Loucy (cell line): ENCODE data around the gene MSH2.
"Not testable (repeated sequence)": the region's sequence is repeated elsewhere in the genome, so short reads cannot be mapped to it uniquely, and the experiment has no call there.

Experiments used
- H2AFZ ChIP-seq: fragments of 200-600 bp; sonication (generic); 2 replicates; pipeline ENCODE4 v1.6.0; 2016; ENCODE audit warnings: antibody characterized with exemption, mild to moderate bottlenecking, low read length, moderate library complexity
- H3F3A ChIP-seq: fragments of 200-600 bp; 2 replicates; pipeline ENCODE4 v1.6.0; 2016; ENCODE audit warnings: antibody characterized with exemption, low read depth, mild to moderate bottlenecking
- H3K27me3 ChIP-seq: fragments of 200-600 bp; sonication (generic); 2 replicates; pipeline ENCODE4 v1.6.1; 2014; ENCODE audit warnings: low read length, mild to moderate bottlenecking; ENCODE audit not compliant: insufficient read depth, poor library complexity, severe bottlenecking
- H3K36me3 ChIP-seq: fragments of 200-600 bp; sonication (generic); 2 replicates; pipeline ENCODE4 v1.6.1; 2016; ENCODE audit warnings: low read length; ENCODE audit not compliant: insufficient read depth
- H3K4me1 ChIP-seq: fragments of 200-600 bp; sonication (generic); 2 replicates; pipeline ENCODE4 v1.5.1; 2014; ENCODE audit warnings: low read length, mild to moderate bottlenecking; ENCODE audit not compliant: insufficient read depth, poor library complexity, severe bottlenecking
- H3K4me2 ChIP-seq: fragments of 200-600 bp; sonication (generic); 2 replicates; pipeline ENCODE4 v1.6.0; 2014; ENCODE audit warnings: antibody characterized with exemption, low read length, low read depth, mild to moderate bottlenecking; ENCODE audit not compliant: poor library complexity, severe bottlenecking
- H3K4me3 ChIP-seq: fragments of 200-600 bp; sonication (generic); 2 replicates; pipeline ENCODE4 v1.5.1; 2014; ENCODE audit warnings: low read length, mild to moderate bottlenecking, mixed read lengths; ENCODE audit not compliant: poor library complexity, severe bottlenecking
- H3K79me2 ChIP-seq: fragments of 200-600 bp; sonication (generic); 2 replicates; pipeline ENCODE4 v1.6.1; 2014; ENCODE audit warnings: low read length; ENCODE audit not compliant: insufficient read depth
- H3K9ac ChIP-seq: fragments of 200-600 bp; sonication (generic); 2 replicates; pipeline ENCODE4 v1.6.0; 2014; ENCODE audit warnings: mild to moderate bottlenecking, low read depth, low read length, moderate library complexity; ENCODE audit not compliant: poor library complexity, severe bottlenecking
- H3K9me2 ChIP-seq: fragments of 200-600 bp; sonication (generic); replicated peaks from 2 replicates; pipeline ENCODE4 v1.6.1; 2016; ENCODE audit warnings: low read depth, low read length, mixed read lengths
- H3K9me3 ChIP-seq: fragments of 200-600 bp; sonication (generic); 2 replicates; pipeline ENCODE4 v1.6.1; 2014; ENCODE audit warnings: mild to moderate bottlenecking, antibody characterized with exemption, low read length, low read depth; ENCODE audit not compliant: insufficient read depth
- H4K20me1 ChIP-seq: fragments of 200-600 bp; sonication (generic); 2 replicates; pipeline ENCODE4 v1.6.0; 2014; ENCODE audit warnings: antibody characterized with exemption, low read length, mild to moderate bottlenecking; ENCODE audit not compliant: insufficient read depth, poor library complexity, severe bottlenecking
- CTCF ChIP-seq: fragments of 200-600 bp; sonication (generic); conservative IDR thresholded peaks from 2 replicates; pipeline ENCODE4 v1.5.1; 2014; ENCODE audit warnings: mild to moderate bottlenecking, antibody characterized with exemption, low read length
- EZH2phosphoT487 ChIP-seq: fragments of 200-600 bp; IDR thresholded peaks from 2 replicates; pipeline ENCODE4 v1.6.1; 2018; ENCODE audit warnings: antibody characterized with exemption, mild to moderate bottlenecking, moderate library complexity, borderline replicate concordance

MSH2 gene

DNA sequence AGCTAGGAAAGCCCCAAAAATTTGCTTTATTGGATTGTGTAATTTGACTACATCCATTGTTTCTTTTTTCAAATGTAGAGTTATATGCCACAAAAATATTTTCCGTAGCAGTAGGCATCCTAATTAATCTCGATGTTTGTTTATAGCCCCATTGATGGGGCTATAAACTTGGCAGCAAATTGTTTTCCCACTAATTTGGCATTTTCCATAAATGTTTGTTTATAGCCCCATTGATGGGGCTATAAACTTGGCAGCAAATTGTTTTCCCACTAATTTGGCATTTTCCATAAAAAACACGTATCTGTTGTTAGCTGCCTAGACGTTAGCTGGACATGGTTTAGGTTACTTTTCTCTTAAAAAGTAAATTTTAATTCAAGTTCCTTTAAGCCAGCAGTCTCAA, 23.8 kb downstream of the MSH2 start:
- TF ChIP-seq EZH2phosphoT487 (no peak), CTCF (no peak)
- H3K4me3 ChIP-seq: no peak overlapping the region
- peaks cover 55% of the 10 kb centered on the region; the same call in 1 of the 2 replicates for H3K36me3 ChIP-seq
- no peaks in the 10 kb centered on the region for H3K27me3 ChIP-seq
- no peaks in the 10 kb centered on the region for H3K9me2 ChIP-seq
- H3K9ac ChIP-seq: no peak overlapping the region
- H3K4me2 ChIP-seq: no peak overlapping the region
- no peaks in the 10 kb centered on the region for H4K20me1 ChIP-seq
- no peaks in the 10 kb centered on the region for H3F3A ChIP-seq
- H3K79me2 ChIP-seq: 0 out of 2 replicates have a peak, but pooled peaks cover 3% of the 10 kb centered on the region
- H3K9me3 ChIP-seq: no peaks in the 10 kb centered on the region
- no peaks in the 10 kb centered on the region for H3K4me1 ChIP-seq
- no peak overlapping the region for H2AFZ ChIP-seq

DNA sequence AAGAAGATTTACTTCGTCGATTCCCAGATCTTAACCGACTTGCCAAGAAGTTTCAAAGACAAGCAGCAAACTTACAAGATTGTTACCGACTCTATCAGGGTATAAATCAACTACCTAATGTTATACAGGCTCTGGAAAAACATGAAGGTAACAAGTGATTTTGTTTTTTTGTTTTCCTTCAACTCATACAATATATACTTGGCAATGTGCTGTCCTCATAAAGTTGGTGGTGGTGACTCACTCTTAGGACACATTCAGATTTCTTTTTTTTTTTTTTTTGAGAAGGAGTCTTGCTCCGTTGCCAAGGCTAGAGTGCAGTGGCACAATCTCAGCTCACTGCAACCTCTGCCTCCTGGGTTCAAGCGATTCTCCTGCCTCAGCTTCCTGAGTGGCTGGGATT, 26.8 kb downstream of the MSH2 start:
- no peak for TF ChIP-seq EZH2phosphoT487
- no peak for TF ChIP-seq CTCF
- H3K4me3 ChIP-seq: no peak overlapping the region
- H3F3A ChIP-seq: no peaks in the 10 kb centered on the region
- peaks cover 39% of the 10 kb centered on the region; the same call in 1 of the 2 replicates for H3K36me3 ChIP-seq
- H3K9me3 ChIP-seq: no peaks in the 10 kb centered on the region
- H4K20me1 ChIP-seq: no peaks in the 10 kb centered on the region
- 0 out of 2 replicates have a peak, but pooled peaks cover 3% of the 10 kb centered on the region for H3K79me2 ChIP-seq
- H3K4me2 ChIP-seq: no peak overlapping the region
- no peaks in the 10 kb centered on the region for H3K27me3 ChIP-seq
- no peaks in the 10 kb centered on the region for H3K9me2 ChIP-seq
- no peak overlapping the region for H3K9ac ChIP-seq
- H2AFZ ChIP-seq: no peak overlapping the region
- H3K4me1 ChIP-seq: no peaks in the 10 kb centered on the region

GRCh38 chr2:47433006-47433405, 30.1 kb downstream of the MSH2 start:
- H3K36me3 ChIP-seq: peaks cover 37% of the 10 kb centered on the region; the same call in 1 of the 2 replicates
- not testable (repeated sequence) for H4K20me1 ChIP-seq, H3K27me3 ChIP-seq, H3K9me2 ChIP-seq, H3F3A ChIP-seq, H3K4me3 ChIP-seq, H2AFZ ChIP-seq, H3K4me1 ChIP-seq, H3K79me2 ChIP-seq, H3K9ac ChIP-seq, H3K9me3 ChIP-seq, H3K4me2 ChIP-seq

DNA sequence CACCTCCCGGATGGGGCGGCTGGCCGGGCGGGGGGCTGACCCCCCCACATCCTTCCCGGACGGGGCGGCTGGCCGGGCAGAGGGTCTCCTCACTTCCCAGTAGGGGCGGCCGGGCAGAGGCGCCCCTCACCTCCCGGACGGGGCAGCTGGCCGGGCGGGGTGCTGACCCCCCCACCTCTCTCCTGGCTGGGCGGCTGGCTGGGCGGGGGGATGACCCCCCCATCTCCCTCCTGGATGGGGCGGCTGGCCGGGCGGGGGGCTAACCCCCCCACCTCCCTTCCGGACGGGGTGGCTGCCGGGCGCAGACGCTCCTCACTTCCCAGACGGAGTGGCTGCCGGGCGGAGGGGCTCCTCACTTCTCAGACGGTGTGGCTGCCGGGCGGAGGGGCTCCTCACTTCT, 30.5 kb downstream of the MSH2 start:
- H3K79me2 ChIP-seq, H3K9me2 ChIP-seq, H3K4me3 ChIP-seq, H2AFZ ChIP-seq, H3K9me3 ChIP-seq, H3K4me2 ChIP-seq, H3K27me3 ChIP-seq, H3K4me1 ChIP-seq, H4K20me1 ChIP-seq, H3F3A ChIP-seq, H3K9ac ChIP-seq: not testable (repeated sequence)
- H3K36me3 ChIP-seq: peaks cover 39% of the 10 kb centered on the region; the same call in 1 of the 2 replicates
